BLaER1 treated with 17β-estradiol and CSF1 and Interleukin-3, amounts not matched to agents 10 nM and 100 nM (cell line): ENCODE results near the gene WIPF3.

Experiments
- H3K27ac ChIP-seq, 11 experiments: shearing (Covaris generic); formaldehyde crosslinking; 2 replicates each; pipeline ENCODE4 v1.8.1; 2022
- H3K27me3 ChIP-seq, 11 experiments: shearing (Covaris generic); formaldehyde crosslinking; 2 replicates each; pipeline ENCODE4 v1.8.1; 2022
- H3K36me3 ChIP-seq, 11 experiments: shearing (Covaris generic); formaldehyde crosslinking; 2 replicates each; pipeline ENCODE4 v1.8.1; 2022
- H3K4me1 ChIP-seq, 10 experiments: shearing (Covaris generic); formaldehyde crosslinking; 2 replicates each; pipeline ENCODE4 v1.8.1; 2022
- H3K4me2 ChIP-seq, 11 experiments: shearing (Covaris generic); formaldehyde crosslinking; 2 replicates each; pipeline ENCODE4 v1.8.1; 2022
- H3K4me3 ChIP-seq, 10 experiments: shearing (Covaris generic); formaldehyde crosslinking; 2 replicates each; pipeline ENCODE4 v1.8.1; 2022
- H3K9ac ChIP-seq, 11 experiments: shearing (Covaris generic); formaldehyde crosslinking; 2 replicates each; pipeline ENCODE4 v1.8.1; 2022
- H3K9me3 ChIP-seq, 11 experiments: shearing (Covaris generic); formaldehyde crosslinking; replicated peaks in 1 of 11; 2 replicates each; pipeline ENCODE4 v1.8.1; 2022
- H4K20me1 ChIP-seq, 11 experiments: shearing (Covaris generic); formaldehyde crosslinking; 2 replicates each; pipeline ENCODE4 v1.8.1; 2022
- Cebpa-rat ChIP-seq, 11 experiments: shearing (Covaris generic); IDR thresholded peaks; 2 replicates each; pipeline ENCODE4 v1.8.1; 2022

WIPF3 gene

GRCh38 chr7:29806208-29806994 is at the start of gene WIPF3:
WIPF3 (plus strand) TSS chr7:29806508; CDS start chr7:29834725, 28,217 bp downstream.
- no peak within 1 kb of the TSS for H3K9ac ChIP-seq
- H3K27me3 ChIP-seq: peaks cover 41 to 59% (median 53%) of the 10 kb centered on the region in 11 experiments

DNA sequence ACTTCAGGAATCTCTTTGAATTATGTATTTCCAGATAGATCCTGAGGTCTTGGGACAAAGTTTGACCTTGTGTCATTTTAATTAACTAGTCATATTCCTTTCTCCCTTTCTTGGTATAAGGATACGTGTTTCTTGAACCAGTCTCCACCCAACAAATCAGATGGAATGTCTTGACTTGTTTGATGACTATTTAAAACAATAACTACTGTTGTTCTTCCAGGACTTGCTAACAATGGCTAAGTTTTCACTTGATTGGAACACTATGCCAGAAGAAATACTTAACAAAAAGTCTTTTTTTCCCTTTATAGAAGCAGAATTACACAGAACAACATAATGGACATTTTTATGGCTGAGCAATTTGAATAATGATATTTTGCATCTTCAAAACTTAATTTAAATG is 43.0 kb upstream of the WIPF3 start:
- no peak for TF ChIP-seq Cebpa-rat (IDR thresholded peaks at IDR 0.05)
- peaks cover 0 to under 1% (median 0%) of the 10 kb centered on the region in 11 experiments; a peak in 2 of 22 replicates for H3K9me3 ChIP-seq
- H3K27ac ChIP-seq: no peak overlapping the region
- H4K20me1 ChIP-seq: no peaks in the 10 kb centered on the region
- H3K36me3 ChIP-seq: no peaks in the 10 kb centered on the region
- H3K4me1 ChIP-seq: no peaks in the 10 kb centered on the region
- no peak overlapping the region for H3K9ac ChIP-seq
- no peaks in the 10 kb centered on the region for H3K27me3 ChIP-seq
- no peak overlapping the region for H3K4me3 ChIP-seq
- H3K4me2 ChIP-seq: no peak overlapping the region

More at GRCh38 chr7:29806208-29806994, at the start of gene WIPF3:
- H3K36me3 ChIP-seq: no peaks in the 10 kb centered on the region
- no peaks in the 10 kb centered on the region for H4K20me1 ChIP-seq
- H3K27ac ChIP-seq: no peak within 1 kb of the TSS
- no peak within 1 kb of the TSS for H3K4me2 ChIP-seq
- no peak for TF ChIP-seq Cebpa-rat (IDR thresholded peaks at IDR 0.05)
- peaks cover 0 to 5% (median 0%) of the 10 kb centered on the region in 10 experiments; a peak in 1 of 20 replicates for H3K4me1 ChIP-seq
- peak within 1 kb of the TSS in 1 of 10 experiments; percentile 25; a peak in 2 of 20 replicates for H3K4me3 ChIP-seq
- peaks cover 17 to 27% (median 19%) of the 10 kb centered on the region in 11 experiments for H3K9me3 ChIP-seq

- H3K9me3 ChIP-seq: peaks cover 0 to 4% (median 0%) of the 10 kb centered on the region in 11 experiments; a peak in 2 of 22 replicates
- no peak for TF ChIP-seq Cebpa-rat (IDR thresholded peaks at IDR 0.05)
- H3K4me1 ChIP-seq: no peaks in the 10 kb centered on the region
- H3K27ac ChIP-seq: no peak overlapping the region
- no peak overlapping the region for H3K9ac ChIP-seq
- H4K20me1 ChIP-seq: no peaks in the 10 kb centered on the region
- H3K36me3 ChIP-seq: no peaks in the 10 kb centered on the region
- no peak overlapping the region for H3K4me2 ChIP-seq
- H3K27me3 ChIP-seq: no peaks in the 10 kb centered on the region
- no peak overlapping the region for H3K4me3 ChIP-seq
Observed at GRCh38 chr7:29764227-29764626, 42.1 kb upstream of the WIPF3 start.

GRCh38 chr7:29765490-29765889 is 40.8 kb upstream of the WIPF3 start:
- no peaks in the 10 kb centered on the region for H4K20me1 ChIP-seq
- no peaks in the 10 kb centered on the region for H3K36me3 ChIP-seq
- TF ChIP-seq Cebpa-rat (IDR thresholded peaks at IDR 0.05): no peak
- H3K27me3 ChIP-seq: no peaks in the 10 kb centered on the region
- H3K4me3 ChIP-seq: no peak overlapping the region
- H3K9ac ChIP-seq: no peak overlapping the region
- no peak overlapping the region for H3K4me2 ChIP-seq
- H3K27ac ChIP-seq: no peak overlapping the region
- H3K4me1 ChIP-seq: no peaks in the 10 kb centered on the region
- peaks cover 0 to 4% (median 0%) of the 10 kb centered on the region in 11 experiments; a peak in 2 of 22 replicates for H3K9me3 ChIP-seq

- Histone ChIP-seq H3K9ac (no peak overlapping the region), H3K27ac (no peak overlapping the region), H3K4me1 (no peaks in the 10 kb centered on the region), H3K36me3 (no peaks in the 10 kb centered on the region), H3K4me2 (no peak overlapping the region), H3K9me3 (peaks cover 0 to 4% (median 0%) of the 10 kb centered on the region in 11 experiments; a peak in 1 of 22 replicates), H4K20me1 (no peaks in the 10 kb centered on the region), H3K4me3 (no peak overlapping the region), H3K27me3 (no peaks in the 10 kb centered on the region)
- TF ChIP-seq Cebpa-rat (IDR thresholded peaks at IDR 0.05): no peak
Observed at GRCh38 chr7:29770371-29770770, 35.9 kb upstream of the WIPF3 start.

DNA sequence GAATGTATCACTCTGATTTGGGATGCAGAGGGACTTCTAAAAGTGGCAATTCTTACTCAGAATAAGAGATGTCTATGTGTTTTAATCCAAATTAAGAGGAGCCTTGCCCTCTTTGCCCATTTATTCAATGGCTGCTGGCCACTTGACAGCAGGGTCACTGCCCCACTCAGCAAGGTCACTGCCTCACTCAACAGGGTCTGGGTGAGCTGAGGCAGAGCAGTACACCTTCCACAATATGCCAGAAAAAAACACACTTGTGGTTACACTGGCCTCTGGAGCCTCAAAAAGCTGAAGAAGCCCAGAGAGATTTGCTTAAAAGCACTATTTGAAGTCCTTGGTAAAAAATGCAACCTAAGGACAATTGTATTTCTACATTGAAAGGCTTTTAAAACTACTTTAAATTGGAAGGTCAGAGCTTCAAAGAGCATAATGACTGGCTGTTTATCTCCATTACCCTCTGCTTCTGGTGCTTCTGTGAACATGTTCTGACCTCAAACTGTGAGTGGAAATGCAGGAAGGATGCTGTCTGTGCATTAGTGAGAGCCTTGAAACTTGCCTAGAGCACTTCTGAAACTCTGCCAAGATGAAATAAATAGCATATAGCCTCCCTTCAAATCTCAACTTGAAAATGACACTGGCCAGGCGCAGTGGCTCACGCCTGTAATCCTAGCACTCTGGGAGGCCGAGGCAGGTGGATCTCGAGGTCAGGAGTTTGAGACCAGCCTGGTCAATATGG is 35.1 kb upstream of the WIPF3 start:
- Histone ChIP-seq H4K20me1 (no peaks in the 10 kb centered on the region), H3K27me3 (no peaks in the 10 kb centered on the region), H3K4me1 (no peaks in the 10 kb centered on the region), H3K9me3 (peaks cover 0 to 4% (median 0%) of the 10 kb centered on the region in 11 experiments; a peak in 1 of 22 replicates), H3K36me3 (no peaks in the 10 kb centered on the region), H3K4me3 (no peak overlapping the region), H3K4me2 (no peak overlapping the region), H3K9ac (no peak overlapping the region), H3K27ac (no peak overlapping the region)
- TF ChIP-seq Cebpa-rat (IDR thresholded peaks at IDR 0.05): no peak

DNA sequence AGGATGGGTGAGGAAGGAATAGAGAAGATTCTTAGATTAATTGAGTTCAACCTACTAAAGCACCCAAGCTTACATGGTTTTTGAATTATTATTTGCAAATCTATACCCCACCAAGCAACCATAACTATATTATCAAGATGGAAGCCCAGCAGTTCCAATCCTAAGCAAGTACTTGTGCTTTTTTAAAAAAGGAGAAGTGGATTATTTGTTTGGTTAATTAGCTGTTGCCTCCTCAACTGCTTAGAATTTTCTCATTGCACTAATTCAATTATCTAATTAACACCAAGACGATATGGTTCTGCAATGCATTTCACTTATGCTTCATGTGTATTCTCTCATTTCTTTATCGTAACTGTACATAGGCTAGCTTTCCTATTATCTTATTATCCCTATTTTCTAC is 27.3 kb upstream of the WIPF3 start:
- no peak for TF ChIP-seq Cebpa-rat (IDR thresholded peaks at IDR 0.05)

GRCh38 chr7:29780346-29780745 is 26.0 kb upstream of the WIPF3 start:
- Histone ChIP-seq H3K36me3 (no peaks in the 10 kb centered on the region), H3K4me1 (no peaks in the 10 kb centered on the region), H4K20me1 (no peaks in the 10 kb centered on the region), H3K4me2 (no peak overlapping the region), H3K9me3 (peaks cover 0 to 9% (median 0%) of the 10 kb centered on the region in 11 experiments; a peak in 3 of 22 replicates), H3K4me3 (no peak overlapping the region), H3K27ac (no peak overlapping the region), H3K9ac (no peak overlapping the region), H3K27me3 (no peaks in the 10 kb centered on the region)
- TF ChIP-seq Cebpa-rat (IDR thresholded peaks at IDR 0.05): no peak

More for the DNA sequence above, 27.3 kb upstream of the WIPF3 start:
- Histone ChIP-seq H3K4me2 (no peak overlapping the region), H4K20me1 (no peaks in the 10 kb centered on the region), H3K36me3 (no peaks in the 10 kb centered on the region), H3K9me3 (peaks cover 0 to 9% (median 0%) of the 10 kb centered on the region in 11 experiments; a peak in 3 of 22 replicates), H3K4me1 (no peaks in the 10 kb centered on the region), H3K27ac (no peak overlapping the region), H3K27me3 (no peaks in the 10 kb centered on the region), H3K4me3 (no peak overlapping the region), H3K9ac (no peak overlapping the region)

GRCh38 chr7:29783671-29784070 is 22.6 kb upstream of the WIPF3 start:
- Histone ChIP-seq H4K20me1 (no peaks in the 10 kb centered on the region), H3K27me3 (no peaks in the 10 kb centered on the region), H3K9me3 (peaks cover 0 to 9% (median 0%) of the 10 kb centered on the region in 11 experiments; a peak in 3 of 22 replicates), H3K4me3 (no peak overlapping the region), H3K36me3 (no peaks in the 10 kb centered on the region), H3K9ac (no peak overlapping the region), H3K4me2 (no peak overlapping the region), H3K27ac (no peak overlapping the region), H3K4me1 (no peaks in the 10 kb centered on the region)
- TF ChIP-seq Cebpa-rat (IDR thresholded peaks at IDR 0.05): no peak
